Right lobe of liver (tissue), 4 donors: ENCODE results near the gene GCK.

Experiments
- POLR2A ChIP-seq: fragments of 450-650 bp; IDR thresholded peaks from one replicate; pipeline ENCODE4 v1.6.1; 2017; ENCODE audit warnings: antibody characterized with exemption, mild to moderate bottlenecking
- TF ChIP-seq, protein P1 (sequence below), 4 donors: fragments of 200-600 bp in 3 of 4; fragments of 450-650 bp in 1 of 4; IDR thresholded peaks; one replicate each; pipeline versions ENCODE4 v1.5.1 to v1.8.0; 2016 to 2022; ENCODE audit warnings: antibody characterized with exemption in 4 of 4, mild to moderate bottlenecking in 2 of 4
- donor health status: DM: no; HTN: no; CAD: no.
- donor health status: DM: no; HTN: no; CAD: no.
- donor health status: DM: no; HTN: yes; CAD: no.

DNA sequence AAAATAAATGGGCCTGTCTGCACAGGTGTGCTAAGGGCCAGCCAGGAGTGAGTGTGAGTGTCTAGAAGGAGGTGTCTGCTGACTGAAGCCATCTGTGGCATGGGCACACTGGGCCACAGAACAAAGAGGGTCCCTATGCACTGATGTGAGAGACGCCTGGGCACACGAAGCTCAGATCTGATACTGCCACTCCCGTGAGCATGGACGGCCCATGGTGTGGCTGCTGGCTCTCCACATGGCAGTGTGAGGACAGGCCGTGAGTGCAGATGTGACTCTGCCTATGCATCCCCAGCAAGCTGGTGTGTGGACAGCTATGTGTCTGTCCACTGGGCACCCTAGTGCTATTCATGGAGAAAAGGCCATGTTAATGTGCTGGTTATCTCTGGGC lies 35.3 kb downstream of the GCK start:
- TF ChIP-seq, protein P1, sequence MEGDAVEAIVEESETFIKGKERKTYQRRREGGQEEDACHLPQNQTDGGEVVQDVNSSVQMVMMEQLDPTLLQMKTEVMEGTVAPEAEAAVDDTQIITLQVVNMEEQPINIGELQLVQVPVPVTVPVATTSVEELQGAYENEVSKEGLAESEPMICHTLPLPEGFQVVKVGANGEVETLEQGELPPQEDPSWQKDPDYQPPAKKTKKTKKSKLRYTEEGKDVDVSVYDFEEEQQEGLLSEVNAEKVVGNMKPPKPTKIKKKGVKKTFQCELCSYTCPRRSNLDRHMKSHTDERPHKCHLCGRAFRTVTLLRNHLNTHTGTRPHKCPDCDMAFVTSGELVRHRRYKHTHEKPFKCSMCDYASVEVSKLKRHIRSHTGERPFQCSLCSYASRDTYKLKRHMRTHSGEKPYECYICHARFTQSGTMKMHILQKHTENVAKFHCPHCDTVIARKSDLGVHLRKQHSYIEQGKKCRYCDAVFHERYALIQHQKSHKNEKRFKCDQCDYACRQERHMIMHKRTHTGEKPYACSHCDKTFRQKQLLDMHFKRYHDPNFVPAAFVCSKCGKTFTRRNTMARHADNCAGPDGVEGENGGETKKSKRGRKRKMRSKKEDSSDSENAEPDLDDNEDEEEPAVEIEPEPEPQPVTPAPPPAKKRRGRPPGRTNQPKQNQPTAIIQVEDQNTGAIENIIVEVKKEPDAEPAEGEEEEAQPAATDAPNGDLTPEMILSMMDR (IDR thresholded peaks at IDR 0.05), result no peak
- TF ChIP-seq POLR2A, result no peak
